NCI-H1436 treated with DMSO at 0.1 percent for 48 hours (cell line): ENCODE results near the gene CRLF1.

Source experiments
- DNase-seq: peaks from one replicate; lab custom pipeline; 2025; lab: John Stamatoyannopoulos, UW

CRLF1 gene, protein sequence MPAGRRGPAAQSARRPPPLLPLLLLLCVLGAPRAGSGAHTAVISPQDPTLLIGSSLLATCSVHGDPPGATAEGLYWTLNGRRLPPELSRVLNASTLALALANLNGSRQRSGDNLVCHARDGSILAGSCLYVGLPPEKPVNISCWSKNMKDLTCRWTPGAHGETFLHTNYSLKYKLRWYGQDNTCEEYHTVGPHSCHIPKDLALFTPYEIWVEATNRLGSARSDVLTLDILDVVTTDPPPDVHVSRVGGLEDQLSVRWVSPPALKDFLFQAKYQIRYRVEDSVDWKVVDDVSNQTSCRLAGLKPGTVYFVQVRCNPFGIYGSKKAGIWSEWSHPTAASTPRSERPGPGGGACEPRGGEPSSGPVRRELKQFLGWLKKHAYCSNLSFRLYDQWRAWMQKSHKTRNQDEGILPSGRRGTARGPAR

GRCh38 chr19:18606281-18607225 lies at the start of gene CRLF1:
CRLF1 (minus strand) TSS chr19:18606799; CDS start chr19:18606656, 143 bp downstream.
- DNase-seq = no peak

GRCh38 chr19:18655173-18655844 lies 48.7 kb upstream of the CRLF1 start:
- DNase-seq = no peak

- DNase-seq = no peak
Measured at GRCh38 chr19:18654469-18654868, 47.9 kb upstream of the CRLF1 start.

- no peak for DNase-seq
Measured at GRCh38 chr19:18653853-18654252, 47.3 kb upstream of the CRLF1 start.

DNA sequence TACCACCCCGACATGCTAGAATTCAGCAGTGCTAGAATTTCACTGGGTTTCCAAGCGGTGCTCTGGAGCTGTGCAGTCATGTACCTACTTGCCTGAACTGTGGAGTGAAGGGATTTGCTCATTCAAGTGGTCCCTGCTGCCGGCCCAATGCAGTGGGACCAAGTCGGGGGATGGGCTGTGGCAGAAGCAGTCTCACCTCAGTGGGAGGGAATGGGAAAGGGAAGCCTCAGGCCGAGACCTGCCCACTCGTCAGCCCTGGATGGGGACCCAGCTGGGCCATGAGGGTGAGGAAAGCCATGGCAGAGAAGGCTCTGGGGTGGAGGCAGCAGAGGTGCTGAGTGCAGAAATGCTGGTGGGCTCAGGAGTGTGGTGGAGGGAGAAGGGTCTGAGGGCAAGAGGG lies 45.1 kb upstream of the CRLF1 start:
- no peak for DNase-seq

DNA sequence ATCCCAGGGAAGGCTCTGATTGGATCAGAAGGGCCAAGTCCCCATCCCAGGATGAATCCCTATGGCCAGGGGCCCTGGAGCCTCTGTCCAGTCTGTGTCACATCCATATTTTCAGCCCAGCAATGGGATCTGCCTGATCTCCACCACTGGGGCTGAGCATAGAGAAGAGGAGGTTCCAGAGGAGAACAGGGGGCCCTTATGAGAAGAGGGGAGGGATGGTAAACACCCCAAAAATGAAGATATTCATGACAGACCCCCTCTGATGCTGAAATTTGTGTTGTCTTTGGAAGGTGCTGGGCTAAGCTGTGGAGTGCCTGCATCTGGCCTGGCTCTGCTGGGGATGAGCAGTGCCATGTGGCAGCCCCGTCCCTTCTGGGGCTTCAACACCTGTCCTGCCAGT lies 44.7 kb upstream of the CRLF1 start:
- no peak for DNase-seq

DNA sequence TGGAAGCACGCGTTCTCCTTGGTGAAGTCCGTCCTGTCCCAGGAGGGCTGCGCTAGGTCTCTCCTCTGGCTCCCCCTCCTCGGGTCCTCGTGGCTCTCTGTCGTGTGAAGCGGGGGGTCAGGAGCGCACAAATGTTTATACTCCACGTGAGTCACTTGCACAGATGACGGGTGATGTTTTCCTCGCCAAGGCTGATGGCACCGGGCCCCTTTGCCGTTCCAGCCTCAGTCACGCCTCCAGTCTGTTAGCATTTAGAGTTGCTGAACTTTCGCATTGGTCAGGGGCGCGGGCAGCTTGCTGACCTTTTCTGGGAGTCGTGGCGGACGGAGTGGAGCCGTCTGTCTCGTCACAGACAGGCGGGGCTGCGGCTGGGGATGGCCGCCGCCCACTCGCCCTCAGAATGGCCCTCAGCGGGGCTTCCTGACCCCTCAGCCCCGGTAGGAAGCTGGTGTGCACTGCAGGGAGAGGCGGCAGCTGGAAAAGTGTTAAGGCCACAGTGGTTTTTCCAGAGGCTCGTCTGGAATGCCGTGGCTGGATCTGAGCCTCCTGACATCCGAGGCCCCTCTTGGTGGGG lies 44.0 kb upstream of the CRLF1 start:
- DNase-seq = no peak

GRCh38 chr19:18650021-18650390 lies 43.4 kb upstream of the CRLF1 start:
- DNase-seq = no peak

- no peak for DNase-seq
Measured at GRCh38 chr19:18649371-18650020, 42.9 kb upstream of the CRLF1 start.

DNA sequence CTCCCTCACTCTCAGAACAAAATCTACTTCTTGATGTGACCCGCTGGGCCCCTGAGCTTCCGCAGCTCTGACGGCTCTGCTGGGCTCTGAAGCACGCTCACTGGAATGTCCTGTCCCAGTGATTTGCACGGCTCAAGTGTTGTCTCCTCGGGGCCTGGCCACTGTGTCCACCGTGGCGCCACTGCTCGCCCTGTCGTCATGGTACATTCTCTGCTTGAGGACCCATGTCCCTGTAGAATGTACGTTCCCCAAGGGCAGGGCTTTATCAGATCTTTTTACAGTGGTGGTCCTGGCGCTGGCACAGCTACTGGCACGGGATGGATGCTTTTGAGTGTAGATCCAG lies 42.3 kb upstream of the CRLF1 start:
- DNase-seq = no peak

DNA sequence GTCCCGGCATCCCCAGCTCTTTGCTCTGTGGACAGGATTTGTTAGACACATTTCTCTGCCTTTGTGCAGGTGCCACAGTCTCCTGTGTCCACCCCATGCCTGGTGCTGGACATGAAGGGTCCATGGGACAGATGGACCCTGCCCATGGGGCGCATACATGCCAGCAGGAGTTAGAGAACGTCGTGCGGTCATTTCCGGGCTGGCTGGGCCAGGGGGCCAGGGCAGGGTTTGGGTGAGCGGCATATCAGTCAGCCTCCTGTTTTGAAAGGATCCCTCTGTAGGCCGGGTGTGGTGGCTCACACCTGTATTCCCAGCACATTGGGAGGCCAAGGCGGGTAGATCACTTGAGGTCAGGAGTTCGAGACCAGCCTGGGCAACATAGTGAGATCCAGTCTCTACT lies 41.2 kb upstream of the CRLF1 start:
- DNase-seq = no peak

GRCh38 chr19:18647371-18647767 lies 40.8 kb upstream of the CRLF1 start:
- DNase-seq = no peak

DNA sequence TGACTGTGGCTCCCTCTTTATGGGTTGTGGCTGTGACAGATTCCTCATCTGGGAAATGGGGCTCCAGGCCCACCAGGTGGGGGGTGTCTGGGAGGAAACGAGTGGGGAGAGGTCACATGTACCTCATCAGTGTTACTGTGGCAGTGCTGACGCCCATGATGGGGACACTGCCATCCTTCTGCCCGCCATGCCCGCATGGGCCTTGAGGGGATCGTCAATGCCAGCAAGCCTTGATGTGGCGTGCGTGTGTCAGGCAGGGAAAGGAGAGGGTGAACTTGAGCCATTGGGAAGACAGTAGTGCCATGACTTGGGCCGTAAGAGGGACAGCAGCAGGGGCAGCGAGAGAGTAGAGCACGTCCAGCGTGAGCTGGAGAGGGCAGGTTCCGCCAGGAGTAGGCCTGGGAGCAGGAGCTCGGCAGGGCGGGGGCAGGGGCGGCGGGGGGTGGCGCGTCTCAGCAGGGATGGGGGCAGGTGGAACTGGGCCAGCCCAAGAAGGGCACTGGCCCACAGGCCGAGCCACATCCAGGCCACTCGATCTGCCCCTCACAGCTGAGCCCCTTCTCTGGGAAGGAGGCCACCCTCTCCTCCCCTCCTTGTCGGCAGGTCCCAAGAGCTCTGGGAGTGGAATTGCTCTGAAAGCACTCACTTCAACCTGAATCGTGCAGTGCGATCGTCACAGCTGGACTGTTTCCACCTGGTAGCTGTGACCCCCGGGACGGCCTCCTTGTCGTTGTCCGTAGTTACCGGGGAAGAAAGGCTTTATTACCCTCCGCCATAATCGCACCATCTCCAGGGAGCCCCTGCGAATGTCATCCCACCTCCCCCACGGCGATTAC lies 40.2 kb upstream of the CRLF1 start:
- peak; percentile 36 for DNase-seq

DNA sequence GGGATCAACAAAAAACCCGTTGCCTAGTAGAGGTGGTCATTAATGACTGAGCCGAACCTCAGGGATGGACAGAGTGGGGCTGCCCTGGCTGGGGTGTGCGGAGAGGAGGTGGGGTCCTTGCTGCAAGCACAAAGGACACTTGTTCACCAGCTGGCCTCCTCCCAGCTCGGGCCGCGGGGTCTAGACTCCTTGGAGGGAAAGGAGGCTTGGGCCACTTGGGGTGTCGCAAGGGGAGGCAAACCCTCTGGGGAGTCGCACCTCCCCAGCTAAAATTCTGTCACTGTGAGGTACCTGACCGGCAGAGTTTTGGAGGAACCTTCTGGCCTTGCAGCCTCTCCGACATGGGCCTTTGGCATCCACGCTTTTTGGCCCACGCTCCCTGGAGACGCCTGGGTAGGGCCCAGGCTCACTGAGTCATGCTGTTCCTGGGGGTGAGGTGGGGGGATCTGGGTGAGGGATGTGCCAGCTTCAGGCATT lies 38.5 kb upstream of the CRLF1 start:
- no peak for DNase-seq

GRCh38 chr19:18644196-18645034 lies 37.8 kb upstream of the CRLF1 start:
- no peak for DNase-seq

- no peak for DNase-seq
Measured at GRCh38 chr19:18639706-18640243, 33.2 kb upstream of the CRLF1 start.

GRCh38 chr19:18637673-18638630 lies 31.4 kb upstream of the CRLF1 start:
- no peak for DNase-seq

GRCh38 chr19:18636969-18637629 lies 30.5 kb upstream of the CRLF1 start, which contains the start of gene KLHL26:
KLHL26 (plus strand) TSS chr19:18637028; CDS start chr19:18637055, 27 bp downstream.
- DNase-seq = no peak
